ENCODE measurements around the gene HDDC3.

- no peak for TF ChIP-seq POLR2A (IDR thresholded peaks at IDR 0.05)
- no peak for TF ChIP-seq CTCF (IDR thresholded peaks at IDR 0.05)
These were observed 21.1 kb downstream of the HDDC3 start for GRCh38 chr15:90911302-90911623.

All from heart left ventricle (tissue), 13 donors.